ENCODE data around the gene ZNF747. TPM values are rescaled to one million over a fixed set of nuclear protein-coding genes. Genes with fewer than 3 reads are reported as not detected.

ZNF747 gene
- total RNA-seq, 1 experiment from 2014 or later: 8.9 TPM

DNA sequence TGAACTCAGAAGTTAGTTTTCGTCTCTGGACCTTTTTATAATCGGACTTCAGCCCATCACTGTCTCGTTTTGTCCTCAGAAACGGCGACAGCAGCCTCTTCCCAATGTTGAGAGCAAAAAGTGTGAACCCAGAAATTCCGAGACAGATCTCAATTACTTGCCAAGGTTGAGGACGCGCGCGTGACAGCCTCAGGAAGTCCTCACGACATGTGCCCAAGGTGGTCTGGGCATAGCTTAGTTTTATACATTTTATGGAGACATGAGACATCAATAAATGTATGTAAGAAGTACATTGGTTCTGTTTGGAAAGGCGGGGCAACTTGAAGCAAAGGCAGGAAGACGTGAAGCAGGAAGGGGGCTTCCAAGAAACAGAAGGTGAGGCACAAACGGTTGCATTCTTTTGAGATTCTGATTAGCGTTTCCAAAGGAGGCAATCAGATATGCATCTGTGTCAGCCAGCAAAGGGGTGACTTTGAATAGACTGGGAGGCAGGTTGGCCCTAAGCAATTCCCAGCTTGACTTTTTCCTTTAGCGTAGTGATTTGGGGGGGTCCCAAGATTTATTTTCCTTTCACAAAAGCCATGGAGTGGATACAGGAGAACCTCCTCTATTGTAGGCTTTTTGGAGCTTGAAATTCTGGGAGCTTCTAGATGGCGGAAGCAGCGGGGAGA is 583 bp upstream of the ZNF747 start:
- Histone ChIP-seq H3K4me1 (ENCODE audit: insufficient read depth, low read length) (peaks cover 15% of the 10 kb centered on the region), H3K27me3 (ENCODE audit: low read length) (no peaks in the 10 kb centered on the region), H2AFZ (ENCODE audit: low read length) (peak overlapping the region; percentile 91), H3K9ac (ENCODE audit: low read length) (peak overlapping the region; percentile 95), H3K27ac (ENCODE audit: low read length) (peak overlapping the region; percentile 64), H3K9me2 (replicated peaks; ENCODE audit: low read length) (no peaks in the 10 kb centered on the region), H3K9me3 (ENCODE audit: low read length) (no peaks in the 10 kb centered on the region), H4K20me1 (ENCODE audit: low read length) (no peaks in the 10 kb centered on the region), H3K4me3 (ENCODE audit: low read length) (peak overlapping the region; percentile 73), H3F3A (ENCODE audit: low read length, unreplicated experiment) (no peaks in the 10 kb centered on the region), H3K36me3 (ENCODE audit: low read depth, low read length) (no peaks in the 10 kb centered on the region), H3K79me2 (ENCODE audit: low read length) (peaks cover 29% of the 10 kb centered on the region), H3K4me2 (ENCODE audit: low read length) (peak overlapping the region; percentile 97)
- DNase-seq (peak; percentile 19), ATAC-seq (peak; percentile 4)
- ChIA-PET CTCF (interaction anchor here (0.8 to 1.2 kb wide), 2 partner anchors 22 to 105 kb away, joined by 4 to 8 read pairs; partner anchors contain the start of gene DCTPP1), POLR2A (ENCODE audit: unreplicated experiment) (interaction anchor here (0.7 to 0.8 kb wide), 2 partner anchors 36 to 526 kb away, joined by 4 read pairs; no protein-coding TSS in a partner anchor)
- intact Hi-C loops (cut with micrococcal nuclease): loop anchor here (1.0 kb wide), 1 partner anchor 23 kb away; the partner anchor contains the start of gene ZNF764
- TF ChIP-seq EZH2phosphoT487 (IDR thresholded peaks at IDR 0.05; ENCODE audit: borderline replicate concordance, low read length) (no peak), CTCF (conservative IDR thresholded peaks at IDR 0.05; ENCODE audit: low read depth, low read length) (no peak), EZH2 (IDR thresholded peaks at IDR 0.05; ENCODE audit: low read length, unreplicated experiment) (no peak)
- BruUV-seq (replicated peaks): TSS peak; percentile 95

DNA sequence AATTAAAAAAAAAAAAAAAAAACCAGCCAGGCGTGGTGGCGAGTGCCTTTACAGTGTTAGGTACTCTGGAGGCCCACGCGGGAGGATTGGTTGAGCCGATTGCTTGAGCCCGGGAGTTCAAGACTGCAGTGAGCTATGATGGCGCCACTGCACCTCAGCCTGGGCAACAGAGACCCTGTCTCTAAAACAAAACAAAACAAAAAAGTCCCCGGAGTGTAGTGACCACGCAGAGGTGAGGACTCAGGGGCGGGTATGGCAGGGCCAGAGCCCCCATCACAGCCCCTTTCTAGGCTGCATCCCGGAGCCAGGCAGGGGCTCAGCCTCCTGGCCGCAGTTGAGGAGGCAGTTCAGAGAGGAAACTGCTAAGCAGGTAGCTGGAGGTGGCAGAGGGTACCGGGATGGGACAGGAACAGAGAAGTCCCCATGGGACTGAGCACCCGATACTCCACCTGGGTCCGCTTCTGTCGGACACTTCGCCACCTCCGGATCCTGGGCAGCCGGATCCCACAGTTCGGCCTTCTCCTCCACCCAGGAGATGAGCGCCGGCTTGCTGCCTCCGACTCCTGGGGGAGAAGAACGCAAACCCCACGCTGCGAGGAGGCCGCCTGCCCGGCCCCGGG is 800 bp downstream of the ZNF747 start:
- ChIA-PET CTCF (interaction anchor here (0.7 kb wide), 1 partner anchor 77 kb away, joined by 7 read pairs; no protein-coding TSS in a partner anchor), POLR2A (ENCODE audit: unreplicated experiment) (no interaction called here)
- Histone ChIP-seq H3K27ac (ENCODE audit: low read length) (peak overlapping the region; percentile 64), H3F3A (ENCODE audit: low read length, unreplicated experiment) (no peaks in the 10 kb centered on the region), H3K4me2 (ENCODE audit: low read length) (peak overlapping the region; percentile 97), H3K4me1 (ENCODE audit: insufficient read depth, low read length) (peaks cover 15% of the 10 kb centered on the region), H3K27me3 (ENCODE audit: low read length) (no peaks in the 10 kb centered on the region), H3K4me3 (ENCODE audit: low read length) (peak overlapping the region; percentile 73), H3K9me2 (replicated peaks; ENCODE audit: low read length) (no peaks in the 10 kb centered on the region), H3K9ac (ENCODE audit: low read length) (peak overlapping the region; percentile 95), H3K79me2 (ENCODE audit: low read length) (peaks cover 29% of the 10 kb centered on the region), H4K20me1 (ENCODE audit: low read length) (no peaks in the 10 kb centered on the region), H2AFZ (ENCODE audit: low read length) (peak overlapping the region; percentile 91), H3K9me3 (ENCODE audit: low read length) (no peaks in the 10 kb centered on the region), H3K36me3 (ENCODE audit: low read depth, low read length) (no peaks in the 10 kb centered on the region)
- no peak for DNase-seq
- BruUV-seq (replicated peaks): no TSS peak
- intact Hi-C loops (cut with micrococcal nuclease): no loop called here
- TF ChIP-seq EZH2 (IDR thresholded peaks at IDR 0.05; ENCODE audit: low read length, unreplicated experiment): no peak
- no peak for TF ChIP-seq CTCF (conservative IDR thresholded peaks at IDR 0.05; ENCODE audit: low read depth, low read length)
- no peak for TF ChIP-seq EZH2phosphoT487 (IDR thresholded peaks at IDR 0.05; ENCODE audit: borderline replicate concordance, low read length)
- peak; percentile 34 for ATAC-seq

DNA sequence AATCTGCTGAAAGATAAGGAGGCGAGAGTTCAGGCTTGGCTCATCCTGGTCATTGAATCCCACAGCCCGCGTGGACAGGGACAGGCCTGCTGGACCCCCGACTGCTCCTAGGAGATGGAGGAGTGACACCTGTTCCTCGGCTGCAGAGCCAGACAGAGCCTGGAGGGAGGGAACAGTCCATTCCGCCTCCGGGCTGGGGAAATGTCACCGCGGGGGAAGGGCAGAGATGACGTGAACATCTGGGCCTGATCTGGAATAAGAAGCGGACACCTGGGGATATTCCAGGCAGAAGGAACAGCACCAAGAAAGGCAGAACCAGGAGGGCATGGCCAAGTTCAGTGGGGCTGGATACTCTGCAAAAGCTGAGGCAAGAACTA is 1.5 kb downstream of the ZNF747 start:
- Histone ChIP-seq H3K4me2 (ENCODE audit: low read length) (no peak overlapping the region), H3K27me3 (ENCODE audit: low read length) (no peaks in the 10 kb centered on the region), H3K4me1 (ENCODE audit: insufficient read depth, low read length) (peaks cover 16% of the 10 kb centered on the region), H3K9me2 (replicated peaks; ENCODE audit: low read length) (no peaks in the 10 kb centered on the region), H3F3A (ENCODE audit: low read length, unreplicated experiment) (no peaks in the 10 kb centered on the region), H3K9ac (ENCODE audit: low read length) (no peak overlapping the region), H2AFZ (ENCODE audit: low read length) (no peak overlapping the region), H3K36me3 (ENCODE audit: low read depth, low read length) (no peaks in the 10 kb centered on the region), H3K79me2 (ENCODE audit: low read length) (peaks cover 29% of the 10 kb centered on the region), H3K27ac (ENCODE audit: low read length) (no peak overlapping the region), H3K9me3 (ENCODE audit: low read length) (no peaks in the 10 kb centered on the region), H4K20me1 (ENCODE audit: low read length) (no peaks in the 10 kb centered on the region), H3K4me3 (ENCODE audit: low read length) (no peak overlapping the region)
- ATAC-seq (no peak), DNase-seq (no peak)
- ChIA-PET POLR2A (ENCODE audit: unreplicated experiment) (no interaction called here), CTCF (no interaction called here)
- BruUV-seq (replicated peaks): no TSS peak
- intact Hi-C loops (cut with micrococcal nuclease): no loop called here
- TF ChIP-seq EZH2phosphoT487 (IDR thresholded peaks at IDR 0.05; ENCODE audit: borderline replicate concordance, low read length) (no peak), CTCF (conservative IDR thresholded peaks at IDR 0.05; ENCODE audit: low read depth, low read length) (no peak), EZH2 (IDR thresholded peaks at IDR 0.05; ENCODE audit: low read length, unreplicated experiment) (no peak)
